HepG2 (cell line): ENCODE results near the gene TMC2. TPM values are rescaled to one million over a fixed set of nuclear protein-coding genes. Genes with fewer than 3 reads are reported as not detected.

Experiments
- ATAC-seq: fragments of 200-7000 bp; cut with Tn5 transposase; 3 replicates; pipeline ENCODE4 v1.9.1; 2020; ENCODE audit warnings: mild to moderate bottlenecking, moderate library complexity
- BruUV-seq: library from RNA; stranded (reverse); fragments of 400-500 nt; replicated peaks from 2 replicates; lab custom pipeline; 2021; lab: Mats Ljungman, UMichigan
- CTCF ChIA-PET: fragments of 300-600 bp; formaldehyde crosslinking; extraction: SDS; loops from one replicate; lab custom pipeline; 2021; ENCODE audit warnings: low total read pairs, inconsistent platforms, low intra/inter-chr PET ratio; lab: Yijun Ruan, JAX
- POLR2A ChIA-PET: fragments of 350-600 bp; sonication (Branson Sonifier 250); formaldehyde crosslinking; loops from one replicate; lab custom pipeline; 2020; ENCODE audit warnings: antibody characterized with exemption, inconsistent platforms; lab: Yijun Ruan, JAX
- DNase-seq: peaks from one replicate; pipeline ENCODE4 v3.0.0-alpha.2; 2015; ENCODE audit warnings: low spot score
- FAIRE-seq: peaks from 3 replicates; lab custom pipeline; 2011; peaks lifted over from hg19 to GRCh38; lab: Jason Lieb, UNC
- H2AFZ ChIP-seq: one replicate; pipeline ENCODE4 v1.6.1; 2011; ENCODE audit warnings: low read length, inconsistent platforms
- H3K27ac ChIP-seq: fragments of 300-600 bp; 3 replicates; pipeline ENCODE4 v1.8.0; 2011; ENCODE audit warnings: mixed run types, mild to moderate bottlenecking, mixed read lengths, low read length, inconsistent platforms; ENCODE audit not compliant: insufficient read depth; ENCODE audit errors: extremely low read length
- H3K27me3 ChIP-seq, 2 experiments: fragments of 200-600 bp in 1 of 2; 2 replicates in 1 of 2; 3 replicates in 1 of 2; pipeline versions ENCODE4 v1.6.0 to v1.8.0; 2011; ENCODE audit warnings: low read length in 2 of 2, mild to moderate bottlenecking in 2 of 2, moderate library complexity in 2 of 2, inconsistent platforms in 1 of 2; ENCODE audit not compliant: insufficient read depth in 2 of 2, control insufficient read depth in 1 of 2
- H3K36me3 ChIP-seq, 2 experiments: fragments of 200-600 bp in 1 of 2; replicated peaks in 1 of 2; 2 replicates in 1 of 2; 3 replicates in 1 of 2; pipeline versions ENCODE4 v1.5.1 to v1.8.0; 2011; ENCODE audit warnings: low read length in 2 of 2, inconsistent platforms in 1 of 2; ENCODE audit not compliant: insufficient read depth in 2 of 2, control insufficient read depth in 1 of 2
- H3K4me1 ChIP-seq: 2 replicates; pipeline ENCODE4 v1.5.1; 2012; ENCODE audit warnings: low read length, inconsistent platforms; ENCODE audit not compliant: insufficient read depth
- H3K4me2 ChIP-seq: 2 replicates; pipeline ENCODE4 v1.6.0; 2011; ENCODE audit warnings: low read depth, low read length, inconsistent platforms
- H3K4me3 ChIP-seq, 3 experiments: fragments of 200-600 bp in 1 of 3; sonication (generic), shearing (Covaris generic) in 1 of 3; replicated peaks in 1 of 3; 2 replicates each; pipeline ENCODE4 v1.5.1; 2011 to 2016; ENCODE audit warnings: low read length in 3 of 3, inconsistent platforms in 2 of 3, low read depth in 2 of 3, mild to moderate bottlenecking in 2 of 3, control low read depth in 1 of 3, mixed read lengths in 1 of 3; ENCODE audit not compliant: insufficient read depth in 1 of 3
- H3K79me2 ChIP-seq: one replicate; pipeline ENCODE4 v1.6.1; 2011; ENCODE audit warnings: low read length, inconsistent platforms; ENCODE audit not compliant: insufficient read depth
- H3K9ac ChIP-seq: 2 replicates; pipeline ENCODE4 v1.6.0; 2011; ENCODE audit warnings: mild to moderate bottlenecking, low read depth, low read length, inconsistent platforms; ENCODE audit not compliant: insufficient read depth
- H3K9me3 ChIP-seq: 2 replicates; pipeline ENCODE4 v1.5.1; 2012; ENCODE audit warnings: mild to moderate bottlenecking, low read length
- H4K20me1 ChIP-seq: 2 replicates; pipeline ENCODE4 v1.6.0; 2011; ENCODE audit warnings: inconsistent platforms, mild to moderate bottlenecking, low read length, moderate library complexity; ENCODE audit not compliant: insufficient read depth
- ARID3A ChIP-seq: IDR thresholded peaks from 2 replicates; pipeline ENCODE4 v1.6.1; 2012; ENCODE audit warnings: low read depth, low read length, improper control_type of control experiment
- ARID5B ChIP-seq: IDR thresholded peaks from 2 replicates; pipeline ENCODE4 v1.4.0; 2020; ENCODE audit warnings: mild to moderate bottlenecking, missing genetic modification reagents
- CAMTA2 ChIP-seq: sonication (generic); formaldehyde crosslinking; IDR thresholded peaks from 2 replicates; pipeline ENCODE4 v1.4.0; 2020; ENCODE audit warnings: mild to moderate bottlenecking, missing genetic modification reagents, borderline replicate concordance
- CENPT ChIP-seq: sonication (generic); formaldehyde crosslinking; IDR thresholded peaks from 2 replicates; pipeline ENCODE4 v1.8.0; 2022; ENCODE audit warnings: low read depth, mild to moderate bottlenecking, moderate library complexity, missing genetic modification reagents
- ELF3 ChIP-seq: IDR thresholded peaks from 2 replicates; pipeline ENCODE4 v1.6.1; 2016; ENCODE audit warnings: missing genetic modification reagents, missing compliant biosample characterization
- FOXA1 ChIP-seq, 2 experiments: fragments of 450-650 bp in 1 of 2; sonication (generic) in 1 of 2; formaldehyde crosslinking in 1 of 2; IDR thresholded peaks; 2 replicates each; pipeline versions ENCODE4 v1.4.0 to v1.6.1; 2016 to 2020; ENCODE audit warnings: missing genetic modification reagents in 1 of 2
- HMG20A ChIP-seq: IDR thresholded peaks from 2 replicates; pipeline ENCODE4 v1.6.1; 2016; ENCODE audit warnings: borderline replicate concordance
- MIER3 ChIP-seq: IDR thresholded peaks from 2 replicates; pipeline ENCODE4 v1.6.1; 2016; ENCODE audit warnings: missing compliant biosample characterization, borderline replicate concordance
- MTERF4 ChIP-seq: sonication (generic); formaldehyde crosslinking; IDR thresholded peaks from 2 replicates; pipeline ENCODE4 v1.8.0; 2023; ENCODE audit warnings: mild to moderate bottlenecking, missing genetic modification reagents
- RARG ChIP-seq: sonication (generic); formaldehyde crosslinking; IDR thresholded peaks from 2 replicates; pipeline ENCODE4 v1.4.0; 2020; ENCODE audit warnings: low read depth, mild to moderate bottlenecking, missing genetic modification reagents
- SAP130 ChIP-seq: IDR thresholded peaks from 2 replicates; pipeline ENCODE4 v1.6.1; 2016; ENCODE audit warnings: low read depth
- ZNF17 ChIP-seq: sonication (generic); formaldehyde crosslinking; IDR thresholded peaks from 2 replicates; pipeline ENCODE4 v1.5.0; 2020; ENCODE audit warnings: mild to moderate bottlenecking, missing genetic modification reagents
- ZNF362 ChIP-seq: sonication (generic); formaldehyde crosslinking; IDR thresholded peaks from 2 replicates; pipeline ENCODE4 v1.4.0; 2020; ENCODE audit warnings: missing genetic modification reagents, mild to moderate bottlenecking, borderline replicate concordance
- ZNF883 ChIP-seq: sonication (generic); formaldehyde crosslinking; IDR thresholded peaks from 2 replicates; pipeline ENCODE4 v1.5.1; 2020; ENCODE audit warnings: mild to moderate bottlenecking, missing genetic modification reagents; ENCODE audit errors: not compliant biosample characterization
- WGBS: methylation state at CpG from one replicate; pipeline ENCODE4 v1.1.6; 2017; ENCODE audit warnings: low lambda C conversion rate; 5-methylcytosine and 5-hydroxymethylcytosine counted together
- in situ Hi-C: cut with HindIII; loops from 2 replicates; pipeline ENCODE4 v1.10.0; 2017; ENCODE audit warnings: low pct_unique_long_range_greater_than_20kb; ENCODE audit not compliant: extremely low pct_ligation_motif_present
- intact Hi-C: fragments of 100-400 bp; cut with micrococcal nuclease; formaldehyde crosslinking; loops from one replicate; pipeline ENCODE4 v1.10.0; 2022; ENCODE audit not compliant: unreplicated experiment
- polyA plus RNA-seq, 8 experiments: library from polyadenylated mRNA; depleted of rRNA in 3 of 8; stranded (reverse) in 7 of 8; unstranded in 1 of 8; fragments of >200 nt; fragmentation: Illumina TruSeq in 4 of 8; extraction: Trizol in 4 of 8; gene quantifications; 2 replicates each; pipeline versions ENCODE4 v1.2.1 to v1.2.3, GENCODE V29; 2011 to 2016; ENCODE audit warnings: low read depth in 4 of 8, missing spikeins in 1 of 8, mixed read lengths in 1 of 8; ENCODE audit not compliant: insufficient read depth in 1 of 8
- total RNA-seq, 5 experiments: library from RNA; depleted of rRNA; stranded (reverse); fragments of >200 nt; fragmentation: Illumina TruSeq; extraction: Trizol; gene quantifications; 2 replicates each; pipeline ENCODE4 v1.2.3, GENCODE V29; 2016; ENCODE audit warnings: low read depth in 1 of 5

Gene TMC2
- total and polyA plus RNA-seq, 2 of the 13 experiments (the other 11 are each of a cell fraction or from before 2014, with no cell fraction given) = not detected

GRCh38 chr20:2626853-2627541 is 90.6 kb downstream of the TMC2 start:
- H3K36me3 ChIP-seq = no peaks in the 10 kb centered on the region
- no peak overlapping the region for H2AFZ ChIP-seq
- WGBS = 3% methylated on average over 9 of the region's 9 CpGs
- ATAC-seq = peak; percentile 52; the same call in 2 of the 3 replicates
- no peak overlapping the region for H3K9ac ChIP-seq
- intact Hi-C loops = no loop called here
- CTCF ChIA-PET = no interaction called here
- POLR2A ChIA-PET = interaction anchor here (2.0 kb wide), 1 partner anchor 25 kb away, joined by 6 read pairs; the partner anchor contains the start of gene NOP56
- no peaks in the 10 kb centered on the region for H3K79me2 ChIP-seq
- peak; percentile 80 for DNase-seq
- H3K4me3 ChIP-seq = no peak overlapping the region
- BruUV-seq = no TSS peak
- FAIRE-seq = no peak
- no peak overlapping the region for H3K4me2 ChIP-seq
- H3K27me3 ChIP-seq = peaks cover 0 to 10% of the 10 kb centered on the region in 2 experiments; a peak in 4 of 5 replicates
- no peak overlapping the region for H3K27ac ChIP-seq
- 0 out of 2 replicates have a peak, but pooled peaks cover 4% of the 10 kb centered on the region for H3K4me1 ChIP-seq
- no peaks in the 10 kb centered on the region for H4K20me1 ChIP-seq
- in situ Hi-C loops = no loop called here
- H3K9me3 ChIP-seq = no peaks in the 10 kb centered on the region
- TF ChIP-seq ZNF883 (CRISPR knock-in tag) = no peak
- TF ChIP-seq ELF3 (CRISPR knock-in tag) = 0 out of 2 replicates have a peak, but pooled peaks have one; percentile 31
- TF ChIP-seq HMG20A (CRISPR knock-in tag) = peak; percentile 27; the same call in 1 of the 2 replicates
- TF ChIP-seq ZNF17 (CRISPR knock-in tag) = no peak
- TF ChIP-seq ARID5B (CRISPR knock-in tag) = peak; percentile 64
- no peak for TF ChIP-seq MIER3 (CRISPR knock-in tag)
- TF ChIP-seq CENPT (CRISPR knock-in tag) = no peak
- no peak for TF ChIP-seq FOXA1 (IDR thresholded peaks at IDR 0.05)
- TF ChIP-seq FOXA1 (CRISPR knock-in tag; IDR thresholded peaks at IDR 0.05) = peak; percentile 32; the same call in 1 of the 2 replicates
- no peak for TF ChIP-seq ZNF362 (CRISPR knock-in tag)
- no peak for TF ChIP-seq CAMTA2
- TF ChIP-seq RARG (CRISPR knock-in tag) = no peak
- no peak for TF ChIP-seq MTERF4
- 0 out of 2 replicates have a peak, but pooled peaks have one; percentile 26 for TF ChIP-seq ARID3A
- TF ChIP-seq SAP130 (CRISPR knock-in tag) = 0 out of 2 replicates have a peak, but pooled peaks have one; percentile 11
